ENCODE results near the gene NAT9.

NAT9 gene

DNA sequence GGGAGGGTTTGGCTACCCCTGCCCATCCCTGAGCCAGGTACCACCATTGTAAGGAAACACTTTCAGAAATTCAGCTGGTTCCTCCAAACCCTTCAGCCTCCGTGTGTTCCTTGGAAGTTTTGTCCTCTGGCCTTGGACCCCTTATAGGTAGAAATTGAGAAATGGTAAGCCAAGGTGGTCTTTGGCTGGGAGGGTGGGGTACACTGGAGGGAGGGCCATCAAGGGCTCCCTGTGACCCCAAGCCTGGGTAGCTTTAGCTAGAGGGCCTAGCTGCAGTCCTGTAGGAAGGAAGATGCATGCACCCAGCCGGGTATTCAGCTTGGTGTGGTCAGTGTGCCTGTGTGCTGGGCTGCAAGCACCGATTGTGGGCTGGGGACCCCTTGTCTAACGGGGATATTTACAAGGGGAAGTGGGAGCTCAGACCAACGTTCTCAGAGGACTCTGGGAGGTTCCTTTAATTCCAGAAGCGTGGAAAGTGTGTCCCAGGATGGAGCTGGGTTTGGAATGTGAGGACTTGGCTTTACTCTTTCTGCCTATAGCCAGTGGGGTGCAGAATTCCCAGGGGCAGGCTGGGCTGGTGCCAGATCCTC is 6.8 kb downstream of the NAT9 start:
- H3K4me3 ChIP-seq (ENCODE audit: low read depth, low read length): no peak overlapping the region
- DNase-seq (ENCODE audit: low read depth): no peak
- TF ChIP-seq, protein P1, sequence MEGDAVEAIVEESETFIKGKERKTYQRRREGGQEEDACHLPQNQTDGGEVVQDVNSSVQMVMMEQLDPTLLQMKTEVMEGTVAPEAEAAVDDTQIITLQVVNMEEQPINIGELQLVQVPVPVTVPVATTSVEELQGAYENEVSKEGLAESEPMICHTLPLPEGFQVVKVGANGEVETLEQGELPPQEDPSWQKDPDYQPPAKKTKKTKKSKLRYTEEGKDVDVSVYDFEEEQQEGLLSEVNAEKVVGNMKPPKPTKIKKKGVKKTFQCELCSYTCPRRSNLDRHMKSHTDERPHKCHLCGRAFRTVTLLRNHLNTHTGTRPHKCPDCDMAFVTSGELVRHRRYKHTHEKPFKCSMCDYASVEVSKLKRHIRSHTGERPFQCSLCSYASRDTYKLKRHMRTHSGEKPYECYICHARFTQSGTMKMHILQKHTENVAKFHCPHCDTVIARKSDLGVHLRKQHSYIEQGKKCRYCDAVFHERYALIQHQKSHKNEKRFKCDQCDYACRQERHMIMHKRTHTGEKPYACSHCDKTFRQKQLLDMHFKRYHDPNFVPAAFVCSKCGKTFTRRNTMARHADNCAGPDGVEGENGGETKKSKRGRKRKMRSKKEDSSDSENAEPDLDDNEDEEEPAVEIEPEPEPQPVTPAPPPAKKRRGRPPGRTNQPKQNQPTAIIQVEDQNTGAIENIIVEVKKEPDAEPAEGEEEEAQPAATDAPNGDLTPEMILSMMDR (IDR thresholded peaks at IDR 0.05; ENCODE audit: control insufficient read depth, extremely low read depth, insufficient read depth): no peak

DNA sequence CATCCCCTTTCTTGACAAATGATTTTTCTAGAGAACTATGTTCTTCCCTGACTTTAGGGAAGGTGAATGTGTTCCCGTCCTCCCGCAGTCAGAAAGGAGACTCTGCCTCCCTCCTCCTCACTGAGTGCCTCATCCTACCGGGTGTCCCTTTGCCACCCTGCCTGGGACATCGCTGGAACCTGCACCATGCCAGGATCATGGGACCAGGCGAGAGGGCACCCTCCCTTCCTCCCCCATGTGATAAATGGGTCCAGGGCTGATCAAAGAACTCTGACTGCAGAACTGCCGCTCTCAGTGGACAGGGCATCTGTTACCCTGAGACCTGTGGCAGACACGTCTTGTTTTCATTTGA is 7.4 kb downstream of the NAT9 start:
- H3K4me3 ChIP-seq (ENCODE audit: low read depth, low read length): no peak overlapping the region
- no peak for DNase-seq (ENCODE audit: low read depth)
- TF ChIP-seq, protein P1 (IDR thresholded peaks at IDR 0.05; ENCODE audit: control insufficient read depth, extremely low read depth, insufficient read depth): no peak

DNA sequence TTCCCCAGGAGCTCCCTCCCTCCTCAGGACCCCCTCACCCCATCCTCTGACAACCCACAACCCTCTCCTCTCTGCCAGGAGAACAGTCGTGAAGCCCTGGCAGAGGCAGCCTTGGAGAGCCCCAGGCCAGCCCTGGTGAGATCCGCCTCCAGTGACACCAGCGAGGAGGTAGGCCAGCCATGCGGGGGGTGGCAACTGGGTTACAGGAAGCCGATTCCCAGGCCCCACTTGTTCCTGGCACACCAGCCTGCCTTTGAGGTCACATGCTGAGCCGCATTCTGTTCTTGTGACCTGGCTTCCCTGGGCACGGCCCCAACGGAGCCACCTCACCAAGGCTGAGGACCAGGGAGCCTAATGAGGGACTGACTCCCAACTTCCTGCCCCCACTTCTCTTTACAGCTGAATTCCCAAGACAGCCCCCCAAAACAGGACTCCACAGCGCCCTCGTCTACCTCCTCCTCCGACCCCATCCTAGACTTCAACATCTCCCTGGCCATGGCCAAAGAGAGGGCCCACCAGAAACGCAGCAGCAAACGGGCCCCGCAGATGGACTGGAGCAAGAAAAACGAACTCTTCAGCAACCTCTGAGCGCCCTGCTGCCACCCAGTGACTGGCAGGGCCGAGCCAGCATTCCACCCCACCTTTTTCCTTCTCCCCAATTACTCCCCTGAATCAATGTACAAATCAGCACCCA is 7.9 kb downstream of the NAT9 start:
- TF ChIP-seq, protein P1 (IDR thresholded peaks at IDR 0.05; ENCODE audit: control insufficient read depth, extremely low read depth, insufficient read depth): no peak
- no peak for DNase-seq (ENCODE audit: low read depth)

DNA sequence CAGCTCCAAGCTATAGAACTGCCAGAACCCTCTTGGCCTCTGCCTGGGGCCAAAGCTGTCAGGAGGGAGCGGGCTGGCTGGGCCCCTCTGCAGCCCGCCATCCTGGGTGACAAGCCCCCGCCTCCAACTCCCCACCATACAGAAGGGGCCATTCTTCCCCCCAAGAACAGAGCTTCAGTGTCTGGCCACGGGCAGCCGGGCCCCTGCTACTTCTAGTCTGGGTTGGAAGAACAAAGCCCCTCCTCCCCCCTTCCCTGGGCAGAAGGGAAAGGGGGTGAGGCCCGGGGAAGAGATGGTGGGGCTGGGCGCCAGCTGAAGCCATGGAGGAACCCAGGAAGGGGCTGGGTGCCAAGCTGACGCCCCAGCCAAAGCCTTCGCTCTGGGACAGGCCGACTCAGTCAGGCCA is 9.0 kb downstream of the NAT9 start:
- TF ChIP-seq, protein P1 (IDR thresholded peaks at IDR 0.05; ENCODE audit: control insufficient read depth, extremely low read depth, insufficient read depth): no peak
- DNase-seq (ENCODE audit: low read depth): no peak

More for the DNA sequence above, 7.9 kb downstream of the NAT9 start:
- H3K4me3 ChIP-seq (ENCODE audit: low read depth, low read length): no peak overlapping the region

DNA sequence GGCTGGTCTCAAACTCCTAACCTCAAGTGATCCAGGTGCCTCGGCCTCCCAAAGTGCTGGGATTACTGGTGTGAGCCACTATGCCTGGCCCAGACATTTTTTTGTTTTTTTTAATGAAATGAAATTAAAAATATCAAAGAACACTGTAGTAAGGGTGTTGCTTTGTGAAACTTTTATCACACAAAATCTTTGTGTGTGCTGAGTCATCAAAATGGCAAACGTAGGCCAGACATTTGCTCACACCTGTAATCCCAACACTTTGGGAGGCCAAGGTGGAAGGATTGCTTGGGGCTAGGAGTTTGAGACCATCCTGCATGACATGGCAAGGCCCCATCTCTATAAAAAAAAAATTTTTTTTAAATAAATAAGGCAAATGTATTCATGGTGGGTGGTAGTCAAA is 9.7 kb downstream of the NAT9 start:
- H3K4me3 ChIP-seq (ENCODE audit: low read depth, low read length): no peak overlapping the region
- no peak for DNase-seq (ENCODE audit: low read depth)
- TF ChIP-seq, protein P1 (IDR thresholded peaks at IDR 0.05; ENCODE audit: control insufficient read depth, extremely low read depth, insufficient read depth): no peak

More for the DNA sequence above, 9.0 kb downstream of the NAT9 start:
- no peak overlapping the region for H3K4me3 ChIP-seq (ENCODE audit: low read depth, low read length)

DNA sequence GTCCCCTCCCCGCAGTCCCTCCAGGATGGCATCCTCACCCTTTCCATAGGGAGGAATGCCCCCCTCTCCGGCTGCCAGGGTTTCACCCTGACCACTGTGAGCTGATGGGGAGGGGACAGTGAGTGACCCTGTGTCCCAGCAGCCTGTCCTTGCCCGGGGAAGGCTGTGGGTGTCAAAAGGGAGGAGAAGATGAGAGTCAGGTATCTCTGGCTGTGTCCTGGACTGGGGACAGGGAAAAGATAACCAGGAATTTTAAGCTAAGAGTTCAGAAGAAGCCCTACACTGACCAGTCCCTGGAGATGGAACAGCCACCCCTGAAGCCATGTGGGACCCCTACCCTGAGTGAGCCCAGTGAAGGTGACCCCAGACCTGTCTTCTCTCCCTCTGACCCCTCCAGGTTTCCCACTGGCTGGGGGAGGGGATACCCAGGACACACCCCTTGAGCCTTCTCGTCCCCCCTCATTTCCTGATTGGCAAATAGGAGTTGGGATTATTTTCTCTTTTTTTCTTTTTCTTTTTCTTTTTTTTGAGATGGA is 11.3 kb downstream of the NAT9 start:
- H3K4me3 ChIP-seq (ENCODE audit: low read depth, low read length): no peak overlapping the region
- no peak for DNase-seq (ENCODE audit: low read depth)
- TF ChIP-seq, protein P1 (IDR thresholded peaks at IDR 0.05; ENCODE audit: control insufficient read depth, extremely low read depth, insufficient read depth): no peak

Data from LNCaP clone FGC (cell line).